Muscle of back (tissue), 11 donors: ENCODE data around the gene ARF1. TPM values are rescaled to one million over a fixed set of nuclear protein-coding genes. Genes with fewer than 3 reads are reported as not detected.

Source experiments
- DNase-seq, 3 donors: peaks; one replicate each; pipeline versions ENCODE4 v3.0.0 to v3.0.0-alpha.2; 2013
- polyA plus RNA-seq, 10 donors: library from polyadenylated mRNA; unstranded; fragments of 120-200 nt; gene quantifications; one replicate each; pipeline ENCODE4 v1.2.1, GENCODE V29; 2013; ENCODE audit not compliant: insufficient read length in 10 of 10

ARF1 gene
- polyA plus RNA-seq, 10 donors = 217 to 314 (median 245) TPM

DNA sequence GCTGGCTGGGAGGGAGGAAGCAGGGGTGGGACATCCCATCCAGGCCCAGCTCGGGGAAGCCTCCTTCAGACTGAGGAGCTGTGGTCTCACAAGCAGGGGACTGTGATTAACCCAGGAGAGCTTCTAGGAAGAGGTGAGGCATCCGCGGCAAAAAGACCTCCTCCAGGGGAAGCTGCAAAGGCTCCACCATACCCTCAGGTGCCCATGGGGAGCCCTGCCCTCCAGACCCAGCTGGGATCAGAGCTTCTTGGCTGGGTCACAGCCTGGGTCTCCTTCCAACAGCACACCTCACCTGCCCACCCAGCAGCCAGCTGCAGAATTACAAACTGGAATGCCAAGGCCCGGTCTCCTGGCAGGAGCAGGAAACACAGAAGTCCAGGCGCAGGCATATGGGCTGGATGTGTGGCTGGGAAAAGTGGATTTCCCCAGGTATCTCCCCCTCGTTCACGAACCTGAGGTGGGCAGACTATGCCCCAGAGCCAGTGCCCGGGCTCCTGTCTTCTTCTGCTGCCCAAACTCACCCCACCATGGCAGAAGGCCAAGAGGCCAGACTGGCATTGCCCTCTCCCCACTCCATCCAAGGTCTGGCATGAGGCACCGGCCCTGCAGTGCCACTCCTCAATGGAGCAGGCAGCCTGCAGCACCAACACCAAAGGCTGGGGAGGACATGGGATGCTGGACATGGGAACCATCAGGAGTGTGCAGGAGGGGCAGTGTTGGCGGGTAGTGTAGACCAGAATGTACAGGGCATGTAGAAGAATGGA is 15.4 kb upstream of the ARF1 start:
- no peak for DNase-seq

GRCh38 chr1:228068359-228068758 is 14.1 kb upstream of the ARF1 start:
- no peak for DNase-seq

- DNase-seq = no peak
Observed at GRCh38 chr1:228070173-228070572, 12.3 kb upstream of the ARF1 start.

DNA sequence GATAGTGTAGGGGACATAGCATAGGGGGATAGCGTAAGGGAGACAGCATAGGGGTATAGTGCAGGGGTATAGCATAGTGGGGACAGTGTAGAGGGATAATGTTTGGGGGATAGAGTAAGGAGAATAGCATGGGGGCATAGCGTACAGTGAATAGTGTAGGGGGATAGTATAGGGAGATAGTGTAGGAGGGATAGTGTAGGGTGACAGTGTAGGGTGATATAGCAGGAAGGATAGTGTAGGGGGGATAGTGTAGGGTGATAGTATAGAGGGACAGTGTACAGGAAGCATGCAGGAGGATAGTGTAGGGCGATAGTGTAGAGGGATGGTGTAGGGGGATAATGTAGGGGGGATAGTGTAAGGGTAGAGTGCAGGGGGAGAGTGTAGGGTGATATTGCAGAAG is 11.7 kb upstream of the ARF1 start:
- no peak for DNase-seq

DNA sequence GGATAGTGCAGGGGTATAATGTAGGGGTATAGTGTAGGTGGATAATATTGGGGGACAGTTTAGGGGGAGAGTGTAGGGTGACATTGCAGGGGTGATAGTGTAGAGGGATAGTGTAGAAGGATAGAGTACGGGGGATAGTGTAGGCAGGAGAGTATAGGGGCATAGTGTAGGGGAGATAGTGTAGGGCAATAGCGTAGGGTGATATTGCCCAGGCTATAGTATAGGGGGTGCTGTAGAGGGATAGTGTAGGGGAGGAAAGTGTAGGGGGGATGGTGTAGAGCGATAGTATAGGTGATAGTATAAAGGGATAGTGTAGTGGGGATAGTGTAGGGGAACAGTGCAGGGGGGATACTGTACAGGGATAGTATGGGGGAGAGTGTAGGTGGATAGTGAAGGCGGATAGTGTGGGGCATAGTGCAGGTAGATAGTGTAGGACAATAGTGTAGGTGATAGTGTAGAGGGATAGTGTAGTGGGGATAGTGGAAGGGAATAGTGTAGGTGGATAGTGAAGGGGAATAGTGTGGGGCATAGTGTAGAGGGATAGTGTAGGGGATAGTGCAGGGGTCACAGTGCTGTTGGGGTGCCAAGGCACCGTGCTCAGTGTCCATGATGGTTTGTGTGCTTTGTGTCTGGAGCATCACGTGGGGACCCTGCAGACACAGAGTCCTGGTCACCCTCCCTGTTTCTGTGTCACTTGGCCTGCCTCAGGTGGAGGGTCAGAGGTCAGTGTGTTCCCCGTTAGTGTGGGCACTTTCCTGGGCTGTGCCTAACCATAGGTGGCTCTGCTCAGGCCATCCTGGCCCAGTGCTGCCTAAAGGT is 10.5 kb upstream of the ARF1 start:
- no peak for DNase-seq

DNA sequence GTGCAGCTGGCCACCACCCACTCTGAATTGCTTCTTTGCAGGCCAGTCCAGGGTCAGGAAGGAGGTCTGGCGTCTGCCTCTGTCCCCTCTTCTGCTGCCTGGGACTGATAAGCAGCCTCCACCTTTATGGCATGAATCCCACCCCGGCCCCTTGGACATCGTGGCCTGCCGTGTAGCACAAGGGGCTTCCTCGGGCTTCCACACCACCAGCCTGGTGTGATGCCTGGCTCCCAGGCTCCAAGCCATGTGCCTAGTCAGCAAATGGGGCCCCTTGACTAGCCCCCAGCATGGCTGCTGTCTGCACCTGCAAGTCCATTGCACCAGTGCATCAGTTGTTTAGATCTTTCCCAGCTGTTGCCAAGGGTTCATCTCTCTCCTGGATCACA is 9.9 kb upstream of the ARF1 start:
- DNase-seq = no peak

GRCh38 chr1:228073061-228073856 is 9.2 kb upstream of the ARF1 start:
- DNase-seq = no peak

DNA sequence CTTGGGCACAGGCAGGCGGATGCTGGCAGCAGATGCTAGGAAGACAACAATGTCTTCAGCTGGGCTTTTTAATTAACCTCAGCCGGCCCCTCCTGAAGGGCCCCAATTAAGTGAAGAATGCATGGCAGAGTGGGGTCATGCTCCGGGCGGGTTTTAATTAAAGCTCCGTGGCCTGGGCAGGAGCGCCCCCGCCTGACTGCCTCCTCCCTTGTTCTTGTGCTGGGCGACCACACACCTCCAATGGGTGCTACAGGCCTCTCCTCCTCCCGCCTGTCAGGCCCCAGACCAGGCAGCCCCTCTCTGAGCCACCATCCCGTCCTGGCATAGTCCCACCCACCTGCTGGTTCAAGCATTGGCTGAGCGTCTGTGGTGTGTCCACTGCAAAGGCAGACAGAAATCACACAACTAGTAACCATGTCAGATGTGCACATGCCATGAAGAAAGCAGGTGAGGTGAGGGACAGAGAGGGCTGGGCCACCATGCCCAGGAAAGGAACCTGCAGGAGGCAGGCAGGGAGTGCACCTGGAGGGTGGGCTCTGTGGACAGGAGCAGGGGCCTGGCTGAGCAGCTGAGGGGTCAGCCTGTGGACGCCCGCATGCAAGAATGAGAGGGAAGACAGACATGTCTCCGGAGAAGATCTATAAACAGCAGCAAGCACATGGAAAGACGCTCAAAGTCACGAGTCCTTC is 8.5 kb upstream of the ARF1 start:
- DNase-seq = peak in 1 of 3 donors; percentile 23

- DNase-seq = no peak
Observed at GRCh38 chr1:228074954-228075730, 7.4 kb upstream of the ARF1 start.

DNA sequence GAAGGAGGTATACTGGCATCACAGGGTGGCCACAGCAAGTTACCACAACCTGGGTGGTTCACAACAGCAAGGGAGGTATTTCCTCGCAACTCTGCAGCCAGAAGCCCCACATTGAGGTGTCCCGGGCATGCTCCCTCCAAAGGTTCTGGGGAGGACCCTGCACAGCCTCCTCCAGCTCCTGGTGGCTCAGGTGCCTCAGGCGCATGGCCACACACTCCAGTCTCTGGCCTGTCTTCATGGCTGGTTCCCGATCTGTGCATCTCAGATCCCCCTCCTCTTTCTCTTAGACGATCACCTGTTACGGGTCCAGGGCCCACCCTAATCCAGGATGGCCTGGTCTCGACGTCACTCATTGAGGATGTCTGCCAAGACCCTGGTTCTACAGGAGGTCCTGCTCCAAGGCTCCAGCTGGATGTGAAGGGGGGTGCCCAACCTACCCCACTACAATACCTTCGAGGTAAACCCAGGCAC is 6.7 kb upstream of the ARF1 start:
- no peak for DNase-seq

GRCh38 chr1:228076796-228077430 is 5.6 kb upstream of the ARF1 start:
- DNase-seq = no peak

DNA sequence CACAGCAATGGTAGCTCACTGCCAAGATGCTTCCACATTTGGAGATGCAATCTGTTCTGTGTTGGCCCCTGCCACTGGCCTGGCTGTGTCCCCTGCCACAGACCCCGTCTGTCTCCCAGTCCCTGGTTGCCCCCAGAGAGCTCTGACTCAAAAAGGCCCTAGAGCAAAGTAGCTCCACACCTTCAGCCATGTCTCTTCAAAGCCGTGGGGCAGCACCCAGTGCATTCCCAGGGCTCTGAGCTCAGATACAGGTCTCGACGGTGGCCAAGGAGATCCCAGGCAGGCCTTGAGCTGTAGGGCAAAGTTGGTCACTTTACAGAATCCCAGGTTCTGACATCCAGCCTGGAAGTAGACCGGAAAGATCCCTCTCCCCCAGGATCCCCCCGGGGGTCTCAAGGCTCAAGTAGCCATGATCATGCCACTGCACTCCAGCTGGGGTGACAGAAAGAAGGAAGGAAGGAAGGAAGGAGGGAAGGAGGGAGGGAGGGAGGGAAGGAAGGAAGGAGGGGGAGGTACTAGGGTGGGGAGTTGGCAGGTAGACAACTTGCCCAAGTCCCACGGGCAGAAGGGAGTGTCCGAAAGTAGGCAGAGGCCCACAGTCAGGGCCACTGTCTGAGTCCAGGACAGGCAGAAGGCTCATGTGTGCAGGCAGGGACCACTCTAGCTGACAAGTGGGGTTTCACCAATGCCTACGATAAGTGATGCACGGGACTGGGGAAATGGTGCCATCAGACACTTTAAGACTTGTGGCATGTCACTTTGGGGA is 4.8 kb upstream of the ARF1 start:
- DNase-seq = no peak

DNA sequence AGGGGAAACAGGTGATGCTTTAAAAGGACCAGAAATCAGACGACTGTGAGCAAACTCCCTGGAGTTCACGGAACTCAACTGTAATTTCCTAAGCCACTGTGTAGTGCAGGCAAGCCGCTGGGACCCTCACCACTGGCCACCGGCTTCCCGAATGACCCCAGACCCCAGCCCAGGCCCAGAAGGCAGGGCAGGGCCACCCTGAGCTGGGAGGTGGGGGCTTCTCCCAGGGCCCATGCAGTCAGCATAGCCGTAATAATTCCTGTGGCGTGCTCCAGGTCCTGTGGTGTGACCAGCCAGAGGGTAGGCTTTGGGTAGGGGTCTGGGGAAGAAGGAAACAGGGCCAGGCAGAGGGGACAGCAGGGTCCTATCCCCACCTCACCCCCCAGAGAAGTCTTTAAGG is 3.5 kb upstream of the ARF1 start:
- DNase-seq = no peak

DNA sequence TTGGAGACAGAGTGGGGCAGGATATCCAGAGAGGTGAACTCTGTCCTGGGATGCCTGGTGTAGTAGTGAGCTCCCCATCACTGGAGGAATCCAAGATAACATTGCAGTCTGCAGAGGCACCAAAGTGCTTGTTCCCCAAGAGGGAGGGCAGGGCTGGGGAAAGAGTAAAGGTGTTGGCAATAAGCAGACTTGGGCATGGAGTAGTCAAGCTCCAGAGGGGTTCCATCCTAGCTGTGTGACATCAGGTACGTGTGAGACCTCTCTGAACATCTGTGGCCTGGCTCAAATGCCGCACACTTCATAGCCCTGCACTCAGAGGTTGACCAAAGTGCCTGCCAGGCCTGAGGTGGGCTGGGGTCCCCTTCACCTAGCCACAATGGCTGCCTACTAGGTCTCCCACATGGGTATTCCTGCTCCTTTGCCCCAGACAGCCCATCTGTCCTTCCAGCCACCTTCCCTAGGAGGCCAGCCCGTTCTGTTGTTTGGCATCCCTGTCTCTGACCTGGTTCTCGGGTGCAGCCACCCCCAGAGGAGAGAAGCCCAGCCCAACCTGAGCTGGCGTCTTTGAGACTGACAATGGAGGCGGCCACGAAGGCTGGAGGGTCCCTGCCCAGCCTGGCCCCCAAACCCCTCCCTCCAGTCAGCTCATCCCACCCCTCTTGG is 2.8 kb upstream of the ARF1 start:
- DNase-seq = no peak

- peak in 1 of 3 donors; percentile 13 for DNase-seq
Observed at GRCh38 chr1:228081144-228081543, 1.4 kb upstream of the ARF1 start.

GRCh38 chr1:228081578-228082213 is 812 bp upstream of the ARF1 start:
- peak in 1 of 3 donors; percentile 52 for DNase-seq

DNA sequence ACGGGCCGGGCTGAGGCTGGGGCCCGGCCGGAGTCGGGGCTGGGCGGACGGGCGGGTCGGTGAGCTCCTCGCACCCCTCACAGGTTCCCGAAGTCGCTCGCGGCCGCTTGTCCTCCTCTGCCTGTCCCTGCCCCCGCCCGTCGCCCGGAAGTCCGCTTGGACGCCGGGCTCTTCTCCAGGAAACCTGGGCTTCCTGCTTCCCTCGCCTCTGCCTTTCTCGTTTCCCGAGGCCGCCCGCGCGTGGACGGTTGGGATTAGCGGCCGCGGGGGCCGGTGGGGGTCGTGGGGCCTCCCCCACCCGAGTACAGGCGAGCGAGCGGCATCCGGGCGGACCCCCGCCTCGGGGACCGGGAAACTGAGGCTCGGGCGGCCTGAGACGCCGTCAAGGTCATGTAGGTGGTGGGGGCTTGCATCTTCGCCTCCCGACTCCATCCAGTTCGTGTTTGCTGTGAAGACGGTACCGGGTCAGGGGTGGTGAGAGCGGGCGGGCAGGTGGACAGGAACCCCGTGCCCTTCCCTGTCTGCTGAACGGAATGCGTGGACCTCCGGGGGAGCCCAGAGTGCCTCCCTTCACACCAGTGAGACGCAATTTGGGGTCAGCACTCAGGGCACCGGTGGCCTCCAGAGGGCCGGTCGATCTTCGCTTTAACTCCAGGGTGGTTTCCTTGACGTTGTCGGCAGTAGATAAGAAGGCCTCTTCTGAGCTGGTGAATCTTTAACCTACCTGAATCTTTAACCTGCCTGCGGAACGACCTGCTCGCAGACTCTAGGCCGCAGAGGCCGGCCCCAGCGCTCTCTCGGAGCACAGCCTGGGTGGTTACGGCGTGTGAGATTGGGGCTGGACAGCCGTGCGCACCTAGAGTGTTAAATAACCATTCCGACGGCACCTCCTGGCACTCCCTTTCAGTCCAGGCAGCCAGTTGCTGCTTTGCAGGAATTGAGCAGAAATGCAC is 686 bp downstream of the ARF1 start:
- DNase-seq = peak in 2 of 3 donors; percentile 74 to 88
